OCI-M2 (cell line): ENCODE data around the gene PCGF3.
"Not testable (repeated sequence)": the region's sequence is repeated elsewhere in the genome, so short reads cannot be mapped to it uniquely, and the experiment has no call there.

ENCODE experiments used
- DNase-seq: peaks from one replicate; lab custom pipeline; 2025; ENCODE audit not compliant: unreplicated experiment; lab: John Stamatoyannopoulos, UW

The PCGF3 gene

GRCh38 chr4:722851-723360 is 17.3 kb downstream of the PCGF3 start:
- DNase-seq, result no peak

- DNase-seq, result no peak
These were observed 18.3 kb downstream of the PCGF3 start for GRCh38 chr4:723751-724530.

- no peak for DNase-seq
These were observed 20.0 kb downstream of the PCGF3 start for GRCh38 chr4:725391-726234.

- DNase-seq, result no peak
These were observed 20.7 kb downstream of the PCGF3 start for GRCh38 chr4:726235-726787.

- no peak for DNase-seq
These were observed 21.2 kb downstream of the PCGF3 start for GRCh38 chr4:726838-727237.

- DNase-seq, result no peak
These were observed 21.9 kb downstream of the PCGF3 start for GRCh38 chr4:727576-727975.

- no peak for DNase-seq
These were observed 24.0 kb downstream of the PCGF3 start for GRCh38 chr4:729336-730315.

GRCh38 chr4:730511-730910 is 24.9 kb downstream of the PCGF3 start:
- no peak for DNase-seq

- not testable (repeated sequence) for DNase-seq
These were observed 25.6 kb downstream of the PCGF3 start for GRCh38 chr4:730946-731904.

GRCh38 chr4:731954-732353 is 26.3 kb downstream of the PCGF3 start:
- DNase-seq, result not testable (repeated sequence)

GRCh38 chr4:732486-732885 is 26.9 kb downstream of the PCGF3 start:
- DNase-seq, result no peak

GRCh38 chr4:732911-733630 is 27.4 kb downstream of the PCGF3 start:
- no peak for DNase-seq

- DNase-seq, result no peak
These were observed 28.0 kb downstream of the PCGF3 start for GRCh38 chr4:733631-733980.

GRCh38 chr4:734075-734474 is 28.4 kb downstream of the PCGF3 start:
- DNase-seq, result no peak

GRCh38 chr4:734951-735350 is 29.3 kb downstream of the PCGF3 start:
- DNase-seq, result no peak

- DNase-seq, result no peak
These were observed 30.0 kb downstream of the PCGF3 start for GRCh38 chr4:735583-735982.

- not testable (repeated sequence) for DNase-seq
These were observed 30.9 kb downstream of the PCGF3 start for GRCh38 chr4:736561-736960.

- no peak for DNase-seq
These were observed 33.2 kb downstream of the PCGF3 start for GRCh38 chr4:738781-739280.

GRCh38 chr4:739569-739968 is 33.9 kb downstream of the PCGF3 start:
- DNase-seq, result no peak
